IMR-90 (cell line): ENCODE results near the gene USP14. TPM values are rescaled to one million over a fixed set of nuclear protein-coding genes. Genes with fewer than 3 reads are reported as not detected.

Source experiments
- ATAC-seq: fragments of 200-7000 bp; cut with Tn5 transposase; 2 replicates; pipeline ENCODE4 v1.9.1; 2020; ENCODE audit warnings: low read depth, mild to moderate bottlenecking, moderate library complexity
- BruUV-seq: library from RNA; stranded (reverse); fragments of 400-500 nt; replicated peaks from 2 replicates; lab custom pipeline; 2021; lab: Mats Ljungman, UMichigan
- CTCF ChIA-PET: fragments of 300-600 bp; formaldehyde crosslinking; extraction: SDS; loops from one replicate; lab custom pipeline; 2021; ENCODE audit warnings: antibody characterized with exemption; lab: Yijun Ruan, JAX
- POLR2A ChIA-PET: fragments of 300-600 bp; sonication (Branson Sonifier 250); formaldehyde crosslinking; loops from one replicate; lab custom pipeline; 2022; ENCODE audit warnings: antibody characterized with exemption; ENCODE audit not compliant: unreplicated experiment; lab: Charles Lee
- DNase-seq: peaks from one replicate; pipeline ENCODE4 v3.0.0; 2013
- H2AFZ ChIP-seq: replicated peaks from 2 replicates; pipeline ENCODE3; 2013; ENCODE audit warnings: low read length, mild to moderate bottlenecking; ENCODE audit not compliant: poor library complexity
- H2AK5ac ChIP-seq: 2 replicates; pipeline ENCODE4 v1.6.1; 2013; ENCODE audit warnings: low read depth, low read length, inconsistent platforms
- H2AK9ac ChIP-seq: replicated peaks from 2 replicates; pipeline ENCODE3; 2013; ENCODE audit warnings: mild to moderate bottlenecking, low read depth, low read length, moderate library complexity; ENCODE audit not compliant: poor library complexity
- H2BK120ac ChIP-seq: 2 replicates; pipeline ENCODE4 v1.6.1; 2013; ENCODE audit warnings: low read depth, low read length, inconsistent platforms
- H2BK15ac ChIP-seq: 3 replicates; pipeline ENCODE4 v1.6.1; 2013; ENCODE audit warnings: low read depth, low read length, inconsistent platforms
- H2BK20ac ChIP-seq: 2 replicates; pipeline ENCODE4 v1.6.1; 2013; ENCODE audit warnings: low read depth, mild to moderate bottlenecking, inconsistent platforms, low read length, moderate library complexity
- H2BK5ac ChIP-seq: 2 replicates; pipeline ENCODE4 v1.6.1; 2013; ENCODE audit warnings: mild to moderate bottlenecking, low read depth, low read length, inconsistent platforms; ENCODE audit not compliant: poor library complexity, severe bottlenecking
- H3K14ac ChIP-seq: replicated peaks from 2 replicates; pipeline ENCODE4 v1.6.1; 2013; ENCODE audit warnings: low read depth, low read length, inconsistent platforms
- H3K18ac ChIP-seq: 2 replicates; pipeline ENCODE4 v1.6.1; 2013; ENCODE audit warnings: low read depth, low read length, control low read depth
- H3K23ac ChIP-seq: 2 replicates; pipeline ENCODE4 v1.6.1; 2013; ENCODE audit warnings: low read depth, low read length, inconsistent platforms
- H3K27ac ChIP-seq: 2 replicates; pipeline ENCODE4 v1.5.1; 2013; ENCODE audit warnings: mild to moderate bottlenecking, control low read depth, low read length; ENCODE audit not compliant: insufficient read depth
- H3K27me3 ChIP-seq: 2 replicates; pipeline ENCODE4 v1.6.1; 2013; ENCODE audit warnings: low read length; ENCODE audit not compliant: control insufficient read depth, insufficient read depth
- H3K36me3 ChIP-seq: 2 replicates; pipeline ENCODE4 v1.6.1; 2013; ENCODE audit warnings: low read length, mixed read lengths; ENCODE audit not compliant: control insufficient read depth, insufficient read depth
- H3K4ac ChIP-seq: 2 replicates; pipeline ENCODE4 v1.6.1; 2013; ENCODE audit warnings: low read depth, low read length, inconsistent platforms
- H3K4me1 ChIP-seq: 2 replicates; pipeline ENCODE4 v1.6.1; 2013; ENCODE audit warnings: low read length, mixed read lengths; ENCODE audit not compliant: control insufficient read depth, insufficient read depth
- H3K4me2 ChIP-seq: 2 replicates; pipeline ENCODE4 v1.6.1; 2013; ENCODE audit warnings: low read depth, mild to moderate bottlenecking, control low read depth, low read length, moderate library complexity
- H3K4me3 ChIP-seq: 2 replicates; pipeline ENCODE4 v1.5.1; 2013; ENCODE audit warnings: low read depth, mild to moderate bottlenecking, control low read depth, low read length, moderate library complexity; ENCODE audit not compliant: insufficient read depth
- H3K56ac ChIP-seq: 2 replicates; pipeline ENCODE4 v1.6.1; 2013; ENCODE audit warnings: low read length, inconsistent platforms; ENCODE audit not compliant: insufficient read depth; ENCODE audit errors: extremely low read depth
- H3K79me1 ChIP-seq, 2 experiments: 2 replicates each; pipeline ENCODE4 v1.6.1; 2013; ENCODE audit warnings: low read length in 2 of 2, inconsistent platforms in 1 of 2, low read depth in 1 of 2
- H3K9ac ChIP-seq: 2 replicates; pipeline ENCODE4 v1.6.1; 2013; ENCODE audit warnings: low read depth, low read length, control low read depth
- H3K9me1 ChIP-seq: 2 replicates; pipeline ENCODE4 v1.6.1; 2013; ENCODE audit warnings: low read length, inconsistent platforms; ENCODE audit not compliant: insufficient read depth
- H3K9me3 ChIP-seq: 2 replicates; pipeline ENCODE4 v1.6.1; 2013; ENCODE audit warnings: low read length; ENCODE audit not compliant: control insufficient read depth, insufficient read depth
- H4K20me1 ChIP-seq: 2 replicates; pipeline ENCODE4 v1.6.1; 2013; ENCODE audit warnings: low read length, inconsistent platforms; ENCODE audit not compliant: insufficient read depth
- H4K5ac ChIP-seq: 2 replicates; pipeline ENCODE4 v1.6.1; 2013; ENCODE audit warnings: mild to moderate bottlenecking, low read depth, low read length, control low read depth
- H4K8ac ChIP-seq, 2 experiments: 2 replicates each; pipeline ENCODE4 v1.6.1; 2013; ENCODE audit warnings: low read depth in 2 of 2, low read length in 2 of 2, control low read depth in 1 of 2, inconsistent platforms in 1 of 2
- H4K91ac ChIP-seq: 2 replicates; pipeline ENCODE4 v1.6.1; 2013; ENCODE audit warnings: low read depth, low read length, inconsistent platforms; ENCODE audit not compliant: insufficient read depth
- CEBPB ChIP-seq: IDR thresholded peaks from 2 replicates; pipeline ENCODE4 v1.6.1; 2012; ENCODE audit warnings: low read depth, low read length, improper control_type of control experiment
- CHD1 ChIP-seq: IDR thresholded peaks from 2 replicates; pipeline ENCODE4 v1.6.1; 2012; ENCODE audit warnings: low read depth, low read length, improper control_type of control experiment
- ELK1 ChIP-seq: fragments of 150-350 bp; IDR thresholded peaks from 2 replicates; pipeline ENCODE4 v1.6.1; 2016; ENCODE audit warnings: low read depth, mild to moderate bottlenecking, low read length, moderate library complexity, borderline replicate concordance
- FOS ChIP-seq: fragments of 150-350 bp; IDR thresholded peaks from 2 replicates; pipeline ENCODE4 v1.6.1; 2016; ENCODE audit warnings: low read depth, low read length
- MAZ ChIP-seq: IDR thresholded peaks from 2 replicates; pipeline ENCODE4 v1.6.1; 2012; ENCODE audit warnings: low read depth, mild to moderate bottlenecking, low read length, improper control_type of control experiment, moderate library complexity, borderline replicate concordance
- RCOR1 ChIP-seq: IDR thresholded peaks from 2 replicates; pipeline ENCODE4 v1.6.1; 2012; ENCODE audit warnings: mild to moderate bottlenecking, low read length, improper control_type of control experiment; ENCODE audit not compliant: insufficient replicate concordance
- RFX5 ChIP-seq: IDR thresholded peaks from 2 replicates; pipeline ENCODE4 v1.8.0; 2012; ENCODE audit warnings: low read depth, mild to moderate bottlenecking, low read length, moderate library complexity
- SMC3 ChIP-seq: fragments of 150-350 bp; IDR thresholded peaks from 2 replicates; pipeline ENCODE4 v1.6.1; 2016; ENCODE audit warnings: low read depth, mild to moderate bottlenecking, antibody characterized with exemption, low read length, moderate library complexity
- USF2 ChIP-seq: fragments of 150-350 bp; IDR thresholded peaks from 2 replicates; pipeline ENCODE4 v1.6.1; 2017; ENCODE audit warnings: mild to moderate bottlenecking, antibody characterized with exemption, low read length, low read depth
- WGBS, 2 experiments: methylation state at CpG; one replicate each; pipeline versions ENCODE4 v1.1.5 to v1.1.7; 2013; ENCODE audit warnings: missing lambda C conversion rate in 2 of 2; ENCODE audit not compliant: insufficient read length in 1 of 2; ENCODE audit errors: extremely low coverage in 2 of 2; 5-methylcytosine and 5-hydroxymethylcytosine counted together
- dilution Hi-C: fragments of 300-500 bp; cut with HindIII; formaldehyde crosslinking; loops from one replicate; pipeline ENCODE4 v1.14.3; 2018; ENCODE audit warnings: low sequenced_read_pairs; ENCODE audit not compliant: unreplicated experiment
- in situ Hi-C: fragments of 300-500 bp; cut with MboI; formaldehyde crosslinking; loops from 3 replicates; pipeline ENCODE4 v1.14.3; 2019; ENCODE audit warnings: low sequenced_read_pairs, inconsistent platforms, mixed read lengths
- intact Hi-C: fragments of 100-400 bp; cut with micrococcal nuclease; formaldehyde crosslinking; loops from 2 replicates; pipeline ENCODE4 v1.10.0; 2022
- polyA plus RNA-seq, 3 experiments: library from polyadenylated mRNA; depleted of rRNA; stranded (reverse); fragments of >200 nt; gene quantifications; 2 replicates each; pipeline ENCODE4 v1.2.3, GENCODE V29; 2012; ENCODE audit warnings: low replicate concordance in 1 of 3
- total RNA-seq: library from RNA; depleted of rRNA; stranded (reverse); fragments of >200 nt; gene quantifications from 2 replicates; pipeline ENCODE4 v1.2.3, GENCODE V29; 2012
- TF ChIP-seq, protein P1 (sequence below): conservative IDR thresholded peaks from 2 replicates; pipeline ENCODE4 v1.5.1; 2012; ENCODE audit warnings: mild to moderate bottlenecking, low read depth, low read length, improper control_type of control experiment

The USP14 gene
- total and polyA plus RNA-seq, 2 of the 4 experiments (the other 2 are of a cell fraction), result 11.5 to 32.4 TPM

DNA sequence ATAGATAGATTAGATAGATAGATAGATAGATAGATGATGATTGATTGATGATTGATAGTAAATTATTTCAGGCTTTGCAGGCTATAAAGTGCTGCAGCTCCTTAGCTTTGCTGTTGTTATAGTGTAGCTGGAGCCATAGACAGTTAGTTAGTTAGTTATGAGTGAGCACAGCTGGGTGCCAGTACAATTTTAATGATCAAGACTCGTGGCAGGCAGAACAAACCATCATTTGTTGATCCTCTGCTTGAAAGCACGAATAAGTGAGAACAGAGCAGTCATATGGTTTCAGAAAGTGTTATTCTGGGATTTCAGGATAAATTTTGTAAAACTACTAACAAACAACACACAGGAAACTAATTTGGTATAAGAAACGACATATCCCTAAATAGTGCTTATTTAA, 55.6 kb downstream of the USP14 start:
- H2AK5ac ChIP-seq, result no peak overlapping the region
- no peak overlapping the region for H3K4ac ChIP-seq
- no peak overlapping the region for H3K4me3 ChIP-seq
- DNase-seq (no peak), ATAC-seq (no peak)
- no CpG with 5 or more reads among the region's 3 CpGs for WGBS, 2 experiments
- intact Hi-C loops, result no loop called here
- no peak overlapping the region for H3K9ac ChIP-seq
- no peaks in the 10 kb centered on the region for H3K27me3 ChIP-seq
- H2BK15ac ChIP-seq, result no peak overlapping the region
- no peak overlapping the region for H3K18ac ChIP-seq
- H3K23ac ChIP-seq, result no peak overlapping the region
- no TSS peak for BruUV-seq
- H3K4me1 ChIP-seq, result no peaks in the 10 kb centered on the region
- no peaks in the 10 kb centered on the region for H3K9me3 ChIP-seq
- no peak overlapping the region for H3K27ac ChIP-seq
- peaks cover 0 to 4% of the 10 kb centered on the region in 2 experiments; a peak in 3 of 4 replicates for H3K79me1 ChIP-seq
- no peaks in the 10 kb centered on the region for H4K20me1 ChIP-seq
- TF ChIP-seq ELK1, result no peak
- no peak for TF ChIP-seq FOS
- no peak for TF ChIP-seq MAZ
- TF ChIP-seq RCOR1, result no peak
- TF ChIP-seq RFX5, result no peak
- TF ChIP-seq CHD1, result no peak
- TF ChIP-seq, protein P1, sequence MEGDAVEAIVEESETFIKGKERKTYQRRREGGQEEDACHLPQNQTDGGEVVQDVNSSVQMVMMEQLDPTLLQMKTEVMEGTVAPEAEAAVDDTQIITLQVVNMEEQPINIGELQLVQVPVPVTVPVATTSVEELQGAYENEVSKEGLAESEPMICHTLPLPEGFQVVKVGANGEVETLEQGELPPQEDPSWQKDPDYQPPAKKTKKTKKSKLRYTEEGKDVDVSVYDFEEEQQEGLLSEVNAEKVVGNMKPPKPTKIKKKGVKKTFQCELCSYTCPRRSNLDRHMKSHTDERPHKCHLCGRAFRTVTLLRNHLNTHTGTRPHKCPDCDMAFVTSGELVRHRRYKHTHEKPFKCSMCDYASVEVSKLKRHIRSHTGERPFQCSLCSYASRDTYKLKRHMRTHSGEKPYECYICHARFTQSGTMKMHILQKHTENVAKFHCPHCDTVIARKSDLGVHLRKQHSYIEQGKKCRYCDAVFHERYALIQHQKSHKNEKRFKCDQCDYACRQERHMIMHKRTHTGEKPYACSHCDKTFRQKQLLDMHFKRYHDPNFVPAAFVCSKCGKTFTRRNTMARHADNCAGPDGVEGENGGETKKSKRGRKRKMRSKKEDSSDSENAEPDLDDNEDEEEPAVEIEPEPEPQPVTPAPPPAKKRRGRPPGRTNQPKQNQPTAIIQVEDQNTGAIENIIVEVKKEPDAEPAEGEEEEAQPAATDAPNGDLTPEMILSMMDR, result no peak
- TF ChIP-seq CEBPB, result no peak
- no peak for TF ChIP-seq SMC3
- TF ChIP-seq USF2, result no peak
- H2BK120ac ChIP-seq, result no peak overlapping the region
- dilution Hi-C loops, result no loop called here
- no peak overlapping the region for H4K91ac ChIP-seq
- POLR2A ChIA-PET, result no interaction called here
- in situ Hi-C loops, result no loop called here
- no peak overlapping the region for H2BK5ac ChIP-seq
- no peak overlapping the region for H2BK20ac ChIP-seq
- no peak overlapping the region for H3K56ac ChIP-seq
- CTCF ChIA-PET, result no interaction called here
- H4K5ac ChIP-seq, result no peak overlapping the region
- H4K8ac ChIP-seq, result no peak overlapping the region
- H3K4me2 ChIP-seq, result no peak overlapping the region
- no peak overlapping the region for H2AK9ac ChIP-seq
- H2AFZ ChIP-seq, result no peak overlapping the region
- H3K9me1 ChIP-seq, result no peaks in the 10 kb centered on the region; the same call in 1 of the 2 replicates
- no peak overlapping the region for H3K14ac ChIP-seq
- H3K36me3 ChIP-seq, result peaks cover 33% of the 10 kb centered on the region
